HG02884 (cell line): ENCODE results near the gene LPCAT1.
"Not testable (repeated sequence)": the region's sequence is repeated elsewhere in the genome, so short reads cannot be mapped to it uniquely, and the experiment has no call there.

Source experiments
- ATAC-seq: cut with Tn5 transposase; IDR thresholded peaks from one replicate; pipeline ENCODE4 v1.9.1; 2021; ENCODE audit warnings: mild to moderate bottlenecking, moderate library complexity; ENCODE audit not compliant: unreplicated experiment

The LPCAT1 gene

GRCh38 chr5:1510151-1510561 is 13.6 kb downstream of the LPCAT1 start:
- ATAC-seq = no peak

GRCh38 chr5:1509346-1510085 is 14.2 kb downstream of the LPCAT1 start:
- ATAC-seq = no peak

GRCh38 chr5:1508659-1509290 is 15.0 kb downstream of the LPCAT1 start:
- no peak for ATAC-seq

- no peak for ATAC-seq
Observed at GRCh38 chr5:1507961-1508658, 15.7 kb downstream of the LPCAT1 start.

- no peak for ATAC-seq
Observed at GRCh38 chr5:1507457-1507856, 16.3 kb downstream of the LPCAT1 start.

GRCh38 chr5:1507014-1507375 is 16.8 kb downstream of the LPCAT1 start:
- no peak for ATAC-seq

- ATAC-seq = no peak
Observed at GRCh38 chr5:1506242-1507013, 17.3 kb downstream of the LPCAT1 start.

GRCh38 chr5:1505506-1506241 is 18.1 kb downstream of the LPCAT1 start:
- ATAC-seq = no peak

GRCh38 chr5:1505089-1505488 is 18.7 kb downstream of the LPCAT1 start:
- not testable (repeated sequence) for ATAC-seq

- ATAC-seq = no peak
Observed at GRCh38 chr5:1504617-1505016, 19.1 kb downstream of the LPCAT1 start.

- ATAC-seq = no peak
Observed at GRCh38 chr5:1504069-1504595, 19.6 kb downstream of the LPCAT1 start.

- no peak for ATAC-seq
Observed at GRCh38 chr5:1503241-1504068, 20.3 kb downstream of the LPCAT1 start.

- ATAC-seq = no peak
Observed at GRCh38 chr5:1502737-1503120, 21.0 kb downstream of the LPCAT1 start.

GRCh38 chr5:1502046-1502736 is 21.6 kb downstream of the LPCAT1 start:
- ATAC-seq = no peak

GRCh38 chr5:1501372-1502045 is 22.3 kb downstream of the LPCAT1 start:
- ATAC-seq = no peak

- no peak for ATAC-seq
Observed at GRCh38 chr5:1500411-1501091, 23.2 kb downstream of the LPCAT1 start.

GRCh38 chr5:1499851-1500250 is 23.9 kb downstream of the LPCAT1 start:
- no peak for ATAC-seq
